HEK293T (cell line): ENCODE data around the gene CARTPT.

Experiments used
- CTCF ChIA-PET: fragments of 350-600 bp; formaldehyde crosslinking; extraction: SDS; loops from one replicate; lab custom pipeline; 2021; ENCODE audit warnings: antibody characterized with exemption, inconsistent platforms; lab: Yijun Ruan, JAX
- POLR2A ChIA-PET: fragments of 350-600 bp; formaldehyde crosslinking; extraction: SDS; loops from one replicate; lab custom pipeline; 2020; ENCODE audit warnings: antibody characterized with exemption, inconsistent platforms; lab: Yijun Ruan, JAX
- DNase-seq: peaks from one replicate; pipeline ENCODE4 v3.0.0; 2012; ENCODE audit warnings: mixed read lengths; ENCODE audit errors: extremely low spot score
- ARNT ChIP-seq: fragments of 450-650 bp; IDR thresholded peaks from 2 replicates; pipeline ENCODE4 v1.6.1; 2017; ENCODE audit warnings: mild to moderate bottlenecking
- BHLHE40 ChIP-seq: fragments of 450-650 bp; IDR thresholded peaks from 2 replicates; pipeline ENCODE4 v1.6.1; 2016; ENCODE audit warnings: mild to moderate bottlenecking, moderate library complexity, borderline replicate concordance
- CTBP1 ChIP-seq: fragments of 450-650 bp; IDR thresholded peaks from 2 replicates; pipeline ENCODE4 v1.6.1; 2016; ENCODE audit warnings: borderline replicate concordance
- ELF4 ChIP-seq: fragments of 450-650 bp; IDR thresholded peaks from 2 replicates; pipeline ENCODE4 v1.6.1; 2017; ENCODE audit warnings: antibody characterized with exemption
- FOXA1 ChIP-seq: fragments of 450-650 bp; IDR thresholded peaks from 2 replicates; pipeline ENCODE4 v1.6.1; 2016; ENCODE audit warnings: mild to moderate bottlenecking
- FOXK2 ChIP-seq: fragments of 450-650 bp; IDR thresholded peaks from 2 replicates; pipeline ENCODE4 v1.6.1; 2016; ENCODE audit warnings: mild to moderate bottlenecking
- FOXM1 ChIP-seq: fragments of 450-650 bp; IDR thresholded peaks from 2 replicates; pipeline ENCODE4 v1.6.1; 2017; ENCODE audit warnings: mild to moderate bottlenecking, borderline replicate concordance
- HDGF ChIP-seq: fragments of 450-650 bp; IDR thresholded peaks from 2 replicates; pipeline ENCODE4 v1.6.1; 2017; ENCODE audit warnings: antibody characterized with exemption, borderline replicate concordance
- L3MBTL2 ChIP-seq: fragments of 450-650 bp; conservative IDR thresholded peaks from 2 replicates; pipeline ENCODE4 v1.6.1; 2016; ENCODE audit warnings: mild to moderate bottlenecking
- LEF1 ChIP-seq: fragments of 450-650 bp; IDR thresholded peaks from 2 replicates; pipeline ENCODE4 v1.6.1; 2017; ENCODE audit warnings: mild to moderate bottlenecking, borderline replicate concordance
- NFRKB ChIP-seq: fragments of 450-650 bp; IDR thresholded peaks from 2 replicates; pipeline ENCODE4 v1.6.1; 2016; ENCODE audit warnings: mild to moderate bottlenecking, moderate library complexity
- PKNOX1 ChIP-seq: fragments of 450-650 bp; IDR thresholded peaks from 2 replicates; pipeline ENCODE4 v1.6.1; 2016
- SP1 ChIP-seq: fragments of 450-650 bp; IDR thresholded peaks from 2 replicates; pipeline ENCODE4 v1.6.1; 2017
- SUZ12 ChIP-seq: fragments of 450-650 bp; IDR thresholded peaks from 2 replicates; pipeline ENCODE4 v1.6.1; 2016; ENCODE audit warnings: mild to moderate bottlenecking
- TARDBP ChIP-seq: fragments of 450-650 bp; IDR thresholded peaks from 2 replicates; pipeline ENCODE4 v1.6.1; 2016
- ZNF384 ChIP-seq: fragments of 450-650 bp; IDR thresholded peaks from 2 replicates; pipeline ENCODE4 v1.6.1; 2016

The CARTPT gene

DNA sequence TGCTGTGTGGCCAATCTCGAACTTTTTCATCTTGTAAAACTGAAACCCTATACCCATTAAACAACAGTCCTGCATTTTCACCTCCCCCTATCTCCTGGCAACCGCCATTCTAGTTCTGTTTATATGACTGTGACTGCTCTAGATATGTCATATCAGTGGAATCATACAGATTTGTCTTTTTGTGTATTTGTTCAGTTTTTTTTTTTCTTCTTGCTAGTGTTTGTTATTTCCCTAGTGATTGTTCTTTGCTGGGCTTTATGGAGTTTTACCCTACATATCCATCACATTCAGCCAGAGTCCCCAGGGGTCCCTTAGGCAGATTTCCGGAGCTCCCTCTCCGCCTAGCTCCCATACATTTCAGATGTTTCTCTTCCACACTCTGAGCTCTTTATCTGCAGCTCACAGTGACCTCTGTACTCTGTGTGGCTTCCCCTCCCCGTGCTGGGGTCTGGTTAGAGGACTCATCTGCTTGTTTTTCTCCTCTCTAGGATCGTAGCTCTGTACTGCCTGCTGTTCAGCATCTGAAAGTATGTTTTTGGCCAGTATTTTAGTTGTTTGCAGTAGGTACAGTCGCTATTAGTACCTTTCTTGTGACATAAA is 25.1 kb upstream of the CARTPT start:
- POLR2A ChIA-PET = interaction anchor here (0.7 to 1.0 kb wide), 3 partner anchors 10 to 16 kb away, joined by 3 to 7 read pairs (median 4); no protein-coding TSS in a partner anchor
- peak; percentile 36 for DNase-seq
- CTCF ChIA-PET = no interaction called here
- TF ChIP-seq PKNOX1 = peak; percentile 15; the same call in 1 of the 2 replicates
- no peak for TF ChIP-seq HDGF
- TF ChIP-seq ZNF384 = no peak
- no peak for TF ChIP-seq BHLHE40
- TF ChIP-seq CTBP1 = 0 out of 2 replicates have a peak, but pooled peaks have one; percentile 36
- TF ChIP-seq ELF4 = no peak
- TF ChIP-seq FOXM1 = no peak
- no peak for TF ChIP-seq TARDBP
- no peak for TF ChIP-seq ARNT

DNA sequence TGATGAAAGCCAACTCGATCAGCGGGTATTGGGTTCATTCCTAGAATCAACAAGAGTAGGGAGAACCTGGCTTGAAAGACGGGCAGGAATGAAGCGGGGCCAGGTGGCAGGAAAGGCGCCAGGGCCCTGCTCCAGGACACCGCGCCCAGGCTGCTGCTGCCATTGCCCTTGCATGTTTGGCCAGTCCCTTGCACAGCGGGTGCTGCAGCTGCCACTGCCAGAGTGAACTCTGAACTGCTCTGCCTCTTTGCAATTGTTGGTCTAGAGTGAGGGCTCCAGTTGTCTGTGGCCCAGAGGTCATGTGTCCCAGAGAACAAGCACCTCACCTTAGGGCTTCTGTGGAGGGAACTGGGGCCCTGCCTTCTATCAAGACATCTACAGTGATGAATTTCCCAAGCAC is 24.0 kb upstream of the CARTPT start:
- CTCF ChIA-PET = no interaction called here
- DNase-seq = no peak
- POLR2A ChIA-PET = no interaction called here
- TF ChIP-seq FOXM1 = no peak
- no peak for TF ChIP-seq SP1

- no peak for TF ChIP-seq CTBP1
- no peak for TF ChIP-seq ARNT
- TF ChIP-seq TARDBP = no peak
- TF ChIP-seq ZNF384 = no peak
- TF ChIP-seq LEF1 = no peak
- no peak for TF ChIP-seq SUZ12
- no peak for TF ChIP-seq BHLHE40
- TF ChIP-seq HDGF = no peak
- DNase-seq = no peak
- POLR2A ChIA-PET = no interaction called here
- CTCF ChIA-PET = no interaction called here
Observed at GRCh38 chr5:71695595-71695994, 23.5 kb upstream of the CARTPT start.

DNA sequence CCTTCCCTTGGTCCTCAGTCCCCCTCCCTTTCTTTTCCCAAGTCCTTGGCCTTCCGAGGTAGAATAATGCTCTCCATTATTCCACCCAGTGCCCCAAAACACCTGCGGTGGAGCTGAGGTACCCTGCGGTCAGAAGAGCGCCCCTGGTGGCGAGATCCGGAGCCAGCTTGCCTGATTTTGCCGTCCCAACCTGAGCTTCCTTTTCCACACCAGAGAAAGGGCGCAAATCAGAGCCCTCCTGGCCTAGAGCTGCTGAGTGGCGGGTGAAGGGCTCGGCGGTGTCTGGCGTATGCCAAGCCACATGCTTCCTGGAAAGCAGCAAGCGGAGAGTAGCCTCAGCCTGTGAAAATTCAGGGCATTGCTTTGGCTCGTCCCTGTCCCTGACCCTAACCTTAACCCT is 21.1 kb upstream of the CARTPT start:
- peak; percentile 25 for DNase-seq

GRCh38 chr5:71699233-71699632 is 19.8 kb upstream of the CARTPT start:
- ChIA-PET CTCF (no interaction called here), POLR2A (interaction anchor here (1.1 kb wide), 1 partner anchor 20 kb away, joined by 3 read pairs; no protein-coding TSS in a partner anchor)
- TF ChIP-seq PKNOX1 (peak; percentile 62), FOXA1 (no peak)
- no peak for DNase-seq

More for the DNA sequence above, 21.1 kb upstream of the CARTPT start:
- CTCF ChIA-PET = interaction anchor here (0.6 to 1.3 kb wide), 4 partner anchors 8 to 58 kb away, joined by 3 to 4 read pairs (median 4); no protein-coding TSS in a partner anchor
- POLR2A ChIA-PET = no interaction called here
- TF ChIP-seq FOXK2 = no peak
- TF ChIP-seq ZNF384 = no peak
- no peak for TF ChIP-seq CTBP1
- TF ChIP-seq PKNOX1 = no peak
- TF ChIP-seq L3MBTL2 = no peak
- TF ChIP-seq FOXM1 = no peak
- TF ChIP-seq ELF4 = no peak
- no peak for TF ChIP-seq TARDBP
- no peak for TF ChIP-seq HDGF
- TF ChIP-seq BHLHE40 = no peak
- no peak for TF ChIP-seq NFRKB
- TF ChIP-seq LEF1 = no peak
- TF ChIP-seq FOXA1 = no peak
- no peak for TF ChIP-seq SUZ12
- TF ChIP-seq ARNT = no peak
- no peak for TF ChIP-seq SP1

- DNase-seq = no peak
- TF ChIP-seq NFRKB (no peak), HDGF (no peak), BHLHE40 (no peak), ARNT (no peak), SUZ12 (no peak), PKNOX1 (no peak), L3MBTL2 (no peak), SP1 (no peak)
- CTCF ChIA-PET = no interaction called here
Observed at GRCh38 chr5:71699751-71700150, 19.3 kb upstream of the CARTPT start.

More at GRCh38 chr5:71699751-71700150, 19.3 kb upstream of the CARTPT start:
- POLR2A ChIA-PET = interaction anchor here (1.1 kb wide), 1 partner anchor 20 kb away, joined by 3 read pairs; no protein-coding TSS in a partner anchor
